Measurements from ENCODE around the gene SMIM23.

Gene SMIM23

GRCh38 chr5:171785517-171785916 is at the start of gene SMIM23:
SMIM23 (plus strand) TSS chr5:171785817; CDS start chr5:171785872, 55 bp downstream.
- DNase-seq, result no peak

- no peak for DNase-seq
Measured at GRCh38 chr5:171736976-171737891, 48.4 kb upstream of the SMIM23 start.

- no peak for DNase-seq
Measured at GRCh38 chr5:171738501-171738900, 47.1 kb upstream of the SMIM23 start.

- DNase-seq, result no peak
Measured at GRCh38 chr5:171739271-171739670, 46.3 kb upstream of the SMIM23 start.

GRCh38 chr5:171743436-171744076 is 42.1 kb upstream of the SMIM23 start:
- no peak for DNase-seq

- no peak for DNase-seq
Measured at GRCh38 chr5:171744264-171744663, 41.4 kb upstream of the SMIM23 start.

- DNase-seq, result no peak
Measured at GRCh38 chr5:171744882-171745281, 40.7 kb upstream of the SMIM23 start.

- no peak for DNase-seq
Measured at GRCh38 chr5:171745602-171746001, 40.0 kb upstream of the SMIM23 start.

GRCh38 chr5:171747061-171747859 is 38.4 kb upstream of the SMIM23 start:
- no peak for DNase-seq

GRCh38 chr5:171748720-171749119 is 36.9 kb upstream of the SMIM23 start:
- no peak for DNase-seq

GRCh38 chr5:171749365-171749764 is 36.3 kb upstream of the SMIM23 start:
- no peak for DNase-seq

GRCh38 chr5:171750311-171750788 is 35.3 kb upstream of the SMIM23 start:
- no peak for DNase-seq

GRCh38 chr5:171755354-171755821 is 30.2 kb upstream of the SMIM23 start:
- DNase-seq, result no peak

GRCh38 chr5:171757853-171758535 is 27.6 kb upstream of the SMIM23 start:
- DNase-seq, result no peak

GRCh38 chr5:171759777-171760176 is 25.8 kb upstream of the SMIM23 start:
- no peak for DNase-seq

GRCh38 chr5:171762021-171762608 is 23.5 kb upstream of the SMIM23 start:
- DNase-seq, result no peak

- DNase-seq, result no peak
Measured at GRCh38 chr5:171762903-171763302, 22.7 kb upstream of the SMIM23 start.

GRCh38 chr5:171764265-171764664 is 21.4 kb upstream of the SMIM23 start:
- no peak for DNase-seq

GRCh38 chr5:171766875-171767274 is 18.7 kb upstream of the SMIM23 start:
- no peak for DNase-seq

- no peak for DNase-seq
Measured at GRCh38 chr5:171770153-171770552, 15.5 kb upstream of the SMIM23 start.

GRCh38 chr5:171771856-171772255 is 13.8 kb upstream of the SMIM23 start:
- DNase-seq, result no peak

- no peak for DNase-seq
Measured at GRCh38 chr5:171773106-171773505, 12.5 kb upstream of the SMIM23 start.
